Measurements from ENCODE around the gene ACSL5. TPM values are rescaled to one million over a fixed set of nuclear protein-coding genes. Genes with fewer than 3 reads are reported as not detected.

The ACSL5 gene
- total and polyA plus RNA-seq, 2 donors (not counting 3 experiments of a cell fraction or from before 2014, with no cell fraction given), result 1.5 to 2.1 TPM

DNA sequence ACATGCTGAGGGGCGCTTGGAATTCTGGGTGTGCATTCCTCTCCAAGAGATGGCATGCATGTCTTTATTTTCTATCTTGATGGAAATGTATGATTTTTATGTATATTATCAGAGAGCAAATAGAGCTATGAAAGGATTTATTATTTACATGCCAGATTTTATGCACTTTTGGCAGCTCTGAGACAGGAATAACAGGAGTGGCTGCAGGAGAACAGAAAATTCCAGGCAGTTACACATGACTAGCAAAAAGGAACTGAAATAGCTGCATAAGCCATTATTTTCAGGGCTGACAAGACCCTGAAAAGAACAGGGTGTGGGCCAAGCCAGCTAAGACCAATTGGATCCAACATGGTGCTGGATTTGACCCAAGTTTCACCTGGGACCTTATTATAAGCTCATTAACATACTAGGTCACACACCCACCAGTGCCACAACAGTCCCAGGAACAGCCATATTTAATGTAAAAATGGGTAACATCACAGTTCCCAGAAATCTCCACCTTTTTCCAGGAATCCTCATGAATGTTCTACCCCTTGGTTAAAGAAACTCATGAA is 43.2 kb upstream of the ACSL5 start:
- no peaks in the 10 kb centered on the region for H3K9me1 ChIP-seq (replicated peaks; ENCODE audit: control insufficient read depth, extremely low read depth, insufficient read depth, low read length)
- H3K4me3 ChIP-seq (replicated peaks in 1 of 3; ENCODE audit: insufficient read depth in 1 of 3, low read depth in 1 of 3, low read length in 3 of 3), result no peak overlapping the region
- no peaks in the 10 kb centered on the region for H3K9me3 ChIP-seq (replicated peaks; ENCODE audit: control insufficient read depth, insufficient read depth, low read length)
- H3K27ac ChIP-seq (ENCODE audit: insufficient read depth, low read depth, low read length), result no peak overlapping the region
- H3K36me3 ChIP-seq (ENCODE audit: control insufficient read depth in 2 of 2, extremely low read depth in 1 of 2, insufficient read depth in 2 of 2, low read length in 2 of 2), result no peaks in the 10 kb centered on the region
- dilution Hi-C loops (cut with MboI; ENCODE audit: extremely low pct_ligation_motif_present, low sequenced_read_pairs) (no loop called here), intact Hi-C loops (cut with micrococcal nuclease) (no loop called here)
- no peaks in the 10 kb centered on the region for H3K4me1 ChIP-seq (ENCODE audit: control insufficient read depth, extremely low read depth, insufficient read depth, low read length)
- FAIRE-seq, result no peak
- no peak overlapping the region for H3K4me2 ChIP-seq (ENCODE audit: insufficient read depth, low read length)
- no peak overlapping the region for H2AFZ ChIP-seq (ENCODE audit: low read depth, low read length)
- DNase-seq (ENCODE audit: low read depth, low spot score), result no peak
- no peaks in the 10 kb centered on the region for H4K20me1 ChIP-seq (replicated peaks; ENCODE audit: control insufficient read depth, extremely low read depth, insufficient read depth, low read length)
- BruUV-seq (replicated peaks), result no TSS peak
- no peaks in the 10 kb centered on the region for H3K79me2 ChIP-seq (ENCODE audit: control insufficient read depth, insufficient read depth, low read length)
- CTCF ChIA-PET, result interaction anchor here (1.0 to 1.9 kb wide), 3 partner anchors 9 to 141 kb away, joined by 3 to 12 read pairs (median 5); no protein-coding TSS in a partner anchor
- TF ChIP-seq MYC (IDR thresholded peaks at IDR 0.05; ENCODE audit: low read depth, low read length) (no peak), POLR2A (IDR thresholded peaks at IDR 0.05; ENCODE audit: low read depth, low read length) (no peak), POLR2AphosphoS5 (IDR thresholded peaks at IDR 0.05; ENCODE audit: insufficient read depth, low read depth, low read length) (no peak), FOS (IDR thresholded peaks at IDR 0.05; ENCODE audit: borderline replicate concordance, insufficient read depth, low read length) (no peak), JUN (IDR thresholded peaks at IDR 0.05; ENCODE audit: borderline replicate concordance, insufficient read depth, insufficient read length, low read depth) (no peak), GATA2 (IDR thresholded peaks at IDR 0.05; ENCODE audit: insufficient read depth, insufficient read length, low read depth, low read length) (no peak)
- TF ChIP-seq, protein P1, sequence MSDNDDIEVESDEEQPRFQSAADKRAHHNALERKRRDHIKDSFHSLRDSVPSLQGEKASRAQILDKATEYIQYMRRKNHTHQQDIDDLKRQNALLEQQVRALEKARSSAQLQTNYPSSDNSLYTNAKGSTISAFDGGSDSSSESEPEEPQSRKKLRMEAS (IDR thresholded peaks at IDR 0.05; ENCODE audit: insufficient read depth, insufficient read length), result no peak
- H3K27me3 ChIP-seq (ENCODE audit: control insufficient read depth in 2 of 2, insufficient read depth in 2 of 2, low read length in 2 of 2), result peaks cover 2 to 3% of the 10 kb centered on the region in 2 experiments
- POLR2A ChIA-PET, result no interaction called here
- no peak overlapping the region for H3K9ac ChIP-seq (replicated peaks; ENCODE audit: extremely low read depth, insufficient read depth, low read length)

DNA sequence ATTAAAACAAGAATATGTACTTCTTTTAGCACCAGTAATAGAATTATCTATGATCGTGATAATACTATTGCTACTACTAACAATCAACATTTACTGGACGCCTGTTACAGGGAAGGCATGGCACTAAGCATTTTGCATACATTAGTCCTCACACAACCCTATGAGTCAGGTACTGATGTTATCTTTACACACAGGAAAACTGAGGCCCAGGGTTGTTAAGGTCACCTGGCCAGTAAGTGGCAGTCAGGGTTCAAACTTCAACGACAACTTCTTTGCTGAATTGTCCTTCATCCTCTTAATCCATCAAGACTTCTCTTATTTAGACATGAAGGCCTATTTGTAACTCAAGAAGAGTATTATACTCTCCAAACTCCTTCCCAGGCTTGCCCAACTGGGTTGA is 41.9 kb upstream of the ACSL5 start:
- BruUV-seq (replicated peaks), result no TSS peak
- Histone ChIP-seq H3K9ac (replicated peaks; ENCODE audit: extremely low read depth, insufficient read depth, low read length) (no peak overlapping the region), H3K27ac (ENCODE audit: insufficient read depth, low read depth, low read length) (no peak overlapping the region), H3K4me1 (ENCODE audit: control insufficient read depth, extremely low read depth, insufficient read depth, low read length) (no peaks in the 10 kb centered on the region), H4K20me1 (replicated peaks; ENCODE audit: control insufficient read depth, extremely low read depth, insufficient read depth, low read length) (no peaks in the 10 kb centered on the region), H3K4me2 (ENCODE audit: insufficient read depth, low read length) (no peak overlapping the region), H3K27me3 (ENCODE audit: control insufficient read depth in 2 of 2, insufficient read depth in 2 of 2, low read length in 2 of 2) (peaks cover 4 to 5% of the 10 kb centered on the region in 2 experiments), H3K36me3 (ENCODE audit: control insufficient read depth in 2 of 2, extremely low read depth in 1 of 2, insufficient read depth in 2 of 2, low read length in 2 of 2) (no peaks in the 10 kb centered on the region), H3K9me3 (replicated peaks; ENCODE audit: control insufficient read depth, insufficient read depth, low read length) (no peaks in the 10 kb centered on the region), H3K9me1 (replicated peaks; ENCODE audit: control insufficient read depth, extremely low read depth, insufficient read depth, low read length) (no peaks in the 10 kb centered on the region), H3K4me3 (replicated peaks in 1 of 3; ENCODE audit: insufficient read depth in 1 of 3, low read depth in 1 of 3, low read length in 3 of 3) (no peak overlapping the region), H2AFZ (ENCODE audit: low read depth, low read length) (no peak overlapping the region), H3K79me2 (ENCODE audit: control insufficient read depth, insufficient read depth, low read length) (no peaks in the 10 kb centered on the region)
- TF ChIP-seq EZH2 (IDR thresholded peaks at IDR 0.05; ENCODE audit: borderline replicate concordance, low read depth, low read length, severe bottlenecking) (no peak), JUN (IDR thresholded peaks at IDR 0.05; ENCODE audit: borderline replicate concordance, insufficient read depth, insufficient read length, low read depth) (no peak), MYC (IDR thresholded peaks at IDR 0.05; ENCODE audit: low read depth, low read length) (no peak), GATA2 (IDR thresholded peaks at IDR 0.05; ENCODE audit: insufficient read depth, insufficient read length, low read depth, low read length) (no peak), POLR2A (IDR thresholded peaks at IDR 0.05; ENCODE audit: low read depth, low read length) (no peak), FOS (IDR thresholded peaks at IDR 0.05; ENCODE audit: borderline replicate concordance, insufficient read depth, low read length) (no peak), POLR2AphosphoS5 (IDR thresholded peaks at IDR 0.05; ENCODE audit: insufficient read depth, low read depth, low read length) (no peak)
- TF ChIP-seq, protein P1 (IDR thresholded peaks at IDR 0.05; ENCODE audit: insufficient read depth, insufficient read length), result no peak
- TF ChIP-seq, protein P2, sequence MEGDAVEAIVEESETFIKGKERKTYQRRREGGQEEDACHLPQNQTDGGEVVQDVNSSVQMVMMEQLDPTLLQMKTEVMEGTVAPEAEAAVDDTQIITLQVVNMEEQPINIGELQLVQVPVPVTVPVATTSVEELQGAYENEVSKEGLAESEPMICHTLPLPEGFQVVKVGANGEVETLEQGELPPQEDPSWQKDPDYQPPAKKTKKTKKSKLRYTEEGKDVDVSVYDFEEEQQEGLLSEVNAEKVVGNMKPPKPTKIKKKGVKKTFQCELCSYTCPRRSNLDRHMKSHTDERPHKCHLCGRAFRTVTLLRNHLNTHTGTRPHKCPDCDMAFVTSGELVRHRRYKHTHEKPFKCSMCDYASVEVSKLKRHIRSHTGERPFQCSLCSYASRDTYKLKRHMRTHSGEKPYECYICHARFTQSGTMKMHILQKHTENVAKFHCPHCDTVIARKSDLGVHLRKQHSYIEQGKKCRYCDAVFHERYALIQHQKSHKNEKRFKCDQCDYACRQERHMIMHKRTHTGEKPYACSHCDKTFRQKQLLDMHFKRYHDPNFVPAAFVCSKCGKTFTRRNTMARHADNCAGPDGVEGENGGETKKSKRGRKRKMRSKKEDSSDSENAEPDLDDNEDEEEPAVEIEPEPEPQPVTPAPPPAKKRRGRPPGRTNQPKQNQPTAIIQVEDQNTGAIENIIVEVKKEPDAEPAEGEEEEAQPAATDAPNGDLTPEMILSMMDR (IDR thresholded peaks at IDR 0.05; ENCODE audit: extremely low read depth in 1 of 2, insufficient read depth in 1 of 2, low read depth in 1 of 2, low read length in 2 of 2), result no peak
- ChIA-PET POLR2A (no interaction called here), CTCF (interaction anchor here (3.3 kb wide), 1 partner anchor 103 kb away, joined by 14 read pairs; no protein-coding TSS in a partner anchor)
- dilution Hi-C loops (cut with MboI; ENCODE audit: extremely low pct_ligation_motif_present, low sequenced_read_pairs) (no loop called here), intact Hi-C loops (cut with micrococcal nuclease) (no loop called here)
- DNase-seq (ENCODE audit: low read depth, low spot score), result no peak
- no peak for FAIRE-seq

Measured in endothelial cell of umbilical vein (primary cell).